Testis (tissue), 3 donors: ENCODE data around the gene ASB7. TPM values are rescaled to one million over a fixed set of nuclear protein-coding genes. Genes with fewer than 3 reads are reported as not detected.
A peak's percentile ranks its signal among the peaks of the same experiment; 100 is the strongest.

Experiments
- DNase-seq: peaks from one replicate; pipeline ENCODE4 v3.0.0-alpha.2; 2019
- H3K27ac ChIP-seq, 2 donors: fragments of 200-600 bp; sonication (generic); one replicate each; pipeline ENCODE4 v1.5.1; 2019
- H3K27me3 ChIP-seq: fragments of 200-600 bp; sonication (generic); one replicate; pipeline ENCODE4 v1.5.1; 2019
- H3K36me3 ChIP-seq: fragments of 200-600 bp; sonication (generic); one replicate; pipeline ENCODE4 v1.5.1; 2017; ENCODE audit warnings: low read depth; ENCODE audit errors: missing control alignments
- H3K4me1 ChIP-seq: fragments of 200-600 bp; sonication (generic); one replicate; pipeline ENCODE4 v1.5.1; 2019
- H3K4me3 ChIP-seq, 2 donors: fragments of 200-600 bp; sonication (generic); one replicate each; pipeline ENCODE4 v1.5.1; 2017 to 2019
- H3K9me3 ChIP-seq: fragments of 200-600 bp; sonication (generic); one replicate; pipeline ENCODE4 v1.5.1; 2017
- CTCF ChIP-seq, 3 experiments: fragments of 450-650 bp in 2 of 3; fragments of 200-600 bp in 1 of 3; sonication (generic) in 1 of 3; IDR thresholded peaks; one replicate each; pipeline ENCODE4 v1.5.1; 2016 to 2019; ENCODE audit warnings: antibody characterized with exemption in 3 of 3, mild to moderate bottlenecking in 2 of 3, moderate library complexity in 1 of 3
- POLR2A ChIP-seq: fragments of 450-650 bp; IDR thresholded peaks from one replicate; pipeline ENCODE4 v1.6.1; 2017; ENCODE audit warnings: antibody characterized with exemption, mild to moderate bottlenecking, moderate library complexity
- WGBS, 2 donors: methylation state at CpG; one replicate each; pipeline ENCODE4 v1.1.5; 2018; 5-methylcytosine and 5-hydroxymethylcytosine counted together
- intact Hi-C: fragments of 100-400 bp; cut with DNase I; formaldehyde crosslinking; loops from one replicate; pipeline ENCODE4 v1.15.1; 2023; ENCODE audit warnings: low total_unique reads
- polyA plus RNA-seq: library from polyadenylated mRNA; stranded (reverse); fragments of 350-450 nt; fragmentation: Illumina TruSeq; extraction: RNeasy Lipid Tissue Mini Kit (QIAGEN cat#74804); gene quantifications from one replicate; pipeline ENCODE4 v1.2.3, GENCODE V29; 2014; ENCODE audit warnings: low read depth, low replicate concordance; ENCODE audit not compliant: insufficient read depth
- total RNA-seq, 2 donors: library from RNA; depleted of rRNA; stranded (reverse); fragments of >200 nt; gene quantifications; one replicate each; pipeline ENCODE4 v1.2.3, GENCODE V29; 2016

ASB7 gene
- total and polyA plus RNA-seq, 3 donors from 2014 or later, result 13.4 to 23.9 (median 23.6) TPM

GRCh38 chr15:100627789-100628395 is 25.5 kb downstream of the ASB7 start:
- no peak overlapping the region for H3K27ac ChIP-seq
- WGBS, 2 donors, result 34 to 37% methylated on average over 6 of the region's 6 CpGs
- H3K4me1 ChIP-seq, result no peaks in the 10 kb centered on the region
- TF ChIP-seq CTCF (IDR thresholded peaks at IDR 0.05), result peak; percentile 82 to 88 (median 86)
- TF ChIP-seq POLR2A, result no peak
- H3K4me3 ChIP-seq, result no peak overlapping the region
- H3K27me3 ChIP-seq, result no peaks in the 10 kb centered on the region
- peak; percentile 77 for DNase-seq
- no peaks in the 10 kb centered on the region for H3K36me3 ChIP-seq
- intact Hi-C loops, result no loop called here
- no peaks in the 10 kb centered on the region for H3K9me3 ChIP-seq

- intact Hi-C loops, result no loop called here
- DNase-seq, result no peak
- Histone ChIP-seq H3K4me3 (no peak overlapping the region), H3K4me1 (no peaks in the 10 kb centered on the region), H3K9me3 (no peaks in the 10 kb centered on the region), H3K36me3 (no peaks in the 10 kb centered on the region), H3K27ac (no peak overlapping the region), H3K27me3 (no peaks in the 10 kb centered on the region)
- 61 to 64% methylated on average over 3 of the region's 3 CpGs for WGBS, 2 donors
- no peak for TF ChIP-seq POLR2A
- no peak for TF ChIP-seq CTCF (IDR thresholded peaks at IDR 0.05)
These were observed 26.4 kb downstream of the ASB7 start for GRCh38 chr15:100628746-100629145.

- H3K9me3 ChIP-seq, result no peaks in the 10 kb centered on the region
- H3K4me1 ChIP-seq, result no peaks in the 10 kb centered on the region
- H3K4me3 ChIP-seq, result no peak overlapping the region
- DNase-seq, result no peak
- no peak for TF ChIP-seq CTCF (IDR thresholded peaks at IDR 0.05)
- no peak for TF ChIP-seq POLR2A
- H3K27ac ChIP-seq, result no peak overlapping the region
- 60 to 68% methylated on average over 8 to 10 of the region's 10 CpGs for WGBS, 2 donors
- intact Hi-C loops, result loop anchor here (10.0 kb wide), 1 partner anchor 243 kb away; the partner anchor contains the start of gene ALDH1A3
- no peaks in the 10 kb centered on the region for H3K27me3 ChIP-seq
- no peaks in the 10 kb centered on the region for H3K36me3 ChIP-seq
These were observed 29.4 kb downstream of the ASB7 start for GRCh38 chr15:100631831-100632230.

DNA sequence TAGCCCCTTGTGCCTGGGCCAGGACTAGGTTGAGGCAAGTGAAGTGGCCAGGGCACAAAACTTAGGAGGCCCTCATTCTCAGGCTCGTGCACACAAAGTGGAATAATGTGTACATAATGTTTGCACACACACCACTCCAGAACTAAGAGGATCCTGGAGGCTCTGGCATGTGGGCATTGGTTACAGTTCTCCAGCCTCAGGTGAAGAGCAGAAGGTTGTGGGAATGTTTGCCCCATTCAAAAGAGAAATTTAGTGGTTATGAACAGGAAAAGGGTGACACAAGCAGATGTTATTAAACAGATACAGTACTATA is 31.3 kb downstream of the ASB7 start:
- no peaks in the 10 kb centered on the region for H3K27me3 ChIP-seq
- no peaks in the 10 kb centered on the region for H3K36me3 ChIP-seq
- intact Hi-C loops, result loop anchor here (10.0 kb wide), 1 partner anchor 241 kb away; the partner anchor contains the start of gene ALDH1A3
- H3K27ac ChIP-seq, result no peak overlapping the region
- no peak for DNase-seq
- no peak overlapping the region for H3K4me3 ChIP-seq
- TF ChIP-seq POLR2A (no peak), CTCF (IDR thresholded peaks at IDR 0.05) (no peak)
- no peaks in the 10 kb centered on the region for H3K9me3 ChIP-seq
- WGBS, 2 donors, result 79 to 91% methylated on average over 1 of the region's 1 CpG
- H3K4me1 ChIP-seq, result no peaks in the 10 kb centered on the region
